COLO668 (cell line): Measurements from ENCODE around the gene NFATC2IP.
"Not testable (repeated sequence)": the region's sequence is repeated elsewhere in the genome, so short reads cannot be mapped to it uniquely, and the experiment has no call there.

Source experiments
- DNase-seq: peaks from one replicate; lab custom pipeline; 2025; ENCODE audit not compliant: unreplicated experiment; lab: John Stamatoyannopoulos, UW

The NFATC2IP gene

DNA sequence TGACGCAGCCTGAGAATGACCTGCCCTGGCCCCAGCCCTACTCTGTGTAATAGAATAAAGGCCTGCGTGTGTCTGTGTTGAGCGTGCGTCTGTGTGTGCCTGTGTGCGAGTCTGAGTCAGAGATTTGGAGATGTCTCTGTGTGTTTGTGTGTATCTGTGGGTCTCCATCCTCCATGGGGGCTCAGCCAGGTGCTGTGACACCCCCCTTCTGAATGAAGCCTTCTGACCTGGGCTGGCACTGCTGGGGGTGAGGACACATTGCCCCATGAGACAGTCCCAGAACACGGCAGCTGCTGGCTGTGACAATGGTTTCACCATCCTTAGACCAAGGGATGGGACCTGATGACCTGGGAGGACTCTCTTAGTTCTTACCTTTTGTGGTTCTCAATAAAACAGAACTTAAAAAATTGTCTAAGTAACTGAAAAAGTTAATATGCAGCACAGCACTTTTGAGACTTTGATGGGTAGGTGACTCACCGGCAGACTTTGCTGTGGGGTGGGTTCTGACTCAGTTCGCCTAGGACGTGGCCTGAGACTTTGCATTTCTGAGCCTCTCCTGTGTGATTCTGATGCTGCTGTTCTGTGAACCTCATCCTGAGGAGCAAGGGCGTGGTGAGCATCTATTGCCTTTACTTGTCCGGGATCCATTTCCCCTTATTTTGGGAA is 39.8 kb downstream of the NFATC2IP start:
- no peak for DNase-seq

DNA sequence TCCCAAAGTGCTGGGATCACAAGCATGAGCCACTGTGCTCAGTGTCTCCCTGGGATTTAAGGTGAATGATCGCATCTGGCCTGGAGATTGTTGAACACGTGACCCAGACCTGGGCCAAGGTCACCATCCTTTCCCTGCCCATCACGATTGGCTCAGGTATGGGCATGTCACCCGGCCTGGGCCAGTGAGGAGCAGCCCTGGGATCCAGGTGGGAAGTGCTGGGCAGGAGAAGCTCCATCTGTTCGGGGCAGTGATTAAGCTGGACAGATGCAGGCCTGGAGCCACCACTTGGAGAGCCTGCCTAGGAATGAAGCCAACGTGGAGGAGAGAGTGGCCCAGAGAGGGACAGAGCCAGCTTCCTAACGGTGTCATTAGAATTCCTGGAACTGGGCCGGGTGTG is 41.0 kb downstream of the NFATC2IP start:
- DNase-seq: no peak

GRCh38 chr16:28992496-28992895 is 41.8 kb downstream of the NFATC2IP start:
- DNase-seq: no peak

DNA sequence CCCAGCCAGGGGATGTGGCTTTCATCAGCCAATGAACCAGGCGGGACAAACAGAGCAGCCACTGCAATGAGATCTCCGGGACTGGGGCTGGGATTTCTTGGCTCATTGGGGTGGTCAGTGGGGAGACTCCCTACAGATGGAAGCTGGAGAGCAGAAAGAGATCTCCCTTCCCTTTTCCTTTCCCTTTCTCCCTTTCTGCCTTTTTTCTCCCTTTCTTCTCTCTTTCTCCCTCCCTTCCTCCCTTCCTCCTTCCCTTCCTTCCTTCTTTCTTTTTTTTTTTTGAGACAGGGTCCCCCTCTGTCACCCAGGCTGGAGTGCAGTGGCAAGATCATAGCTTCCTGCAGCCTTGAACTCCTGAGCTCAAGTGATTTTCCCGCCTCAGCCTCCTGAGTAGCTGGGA is 48.1 kb downstream of the NFATC2IP start:
- DNase-seq: no peak

DNA sequence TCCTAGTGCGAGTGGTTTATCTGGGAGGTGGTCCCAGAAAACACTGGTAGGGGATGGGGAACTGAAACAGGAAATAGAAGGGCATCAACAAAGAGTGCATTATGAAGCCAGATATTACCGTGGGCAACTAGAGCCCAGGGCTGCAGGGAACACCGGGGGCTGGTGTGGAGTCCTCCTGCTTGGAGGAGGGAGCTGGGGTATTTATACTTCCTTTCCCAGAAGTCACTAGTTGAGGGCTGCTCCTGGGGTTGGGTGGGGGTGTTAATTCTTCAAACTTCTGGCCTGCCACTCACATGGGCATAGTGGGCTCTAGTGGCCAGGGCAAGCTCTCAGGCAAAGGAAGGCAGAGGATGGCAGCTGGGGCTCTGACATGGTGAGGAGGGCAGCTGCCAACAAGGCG is 48.8 kb downstream of the NFATC2IP start:
- DNase-seq: no peak

- no peak for DNase-seq
Observed at GRCh38 chr16:29000019-29000418, 49.3 kb downstream of the NFATC2IP start.

- DNase-seq: not testable (repeated sequence)
Observed at GRCh38 chr16:29004496-29005139, 53.9 kb downstream of the NFATC2IP start.

DNA sequence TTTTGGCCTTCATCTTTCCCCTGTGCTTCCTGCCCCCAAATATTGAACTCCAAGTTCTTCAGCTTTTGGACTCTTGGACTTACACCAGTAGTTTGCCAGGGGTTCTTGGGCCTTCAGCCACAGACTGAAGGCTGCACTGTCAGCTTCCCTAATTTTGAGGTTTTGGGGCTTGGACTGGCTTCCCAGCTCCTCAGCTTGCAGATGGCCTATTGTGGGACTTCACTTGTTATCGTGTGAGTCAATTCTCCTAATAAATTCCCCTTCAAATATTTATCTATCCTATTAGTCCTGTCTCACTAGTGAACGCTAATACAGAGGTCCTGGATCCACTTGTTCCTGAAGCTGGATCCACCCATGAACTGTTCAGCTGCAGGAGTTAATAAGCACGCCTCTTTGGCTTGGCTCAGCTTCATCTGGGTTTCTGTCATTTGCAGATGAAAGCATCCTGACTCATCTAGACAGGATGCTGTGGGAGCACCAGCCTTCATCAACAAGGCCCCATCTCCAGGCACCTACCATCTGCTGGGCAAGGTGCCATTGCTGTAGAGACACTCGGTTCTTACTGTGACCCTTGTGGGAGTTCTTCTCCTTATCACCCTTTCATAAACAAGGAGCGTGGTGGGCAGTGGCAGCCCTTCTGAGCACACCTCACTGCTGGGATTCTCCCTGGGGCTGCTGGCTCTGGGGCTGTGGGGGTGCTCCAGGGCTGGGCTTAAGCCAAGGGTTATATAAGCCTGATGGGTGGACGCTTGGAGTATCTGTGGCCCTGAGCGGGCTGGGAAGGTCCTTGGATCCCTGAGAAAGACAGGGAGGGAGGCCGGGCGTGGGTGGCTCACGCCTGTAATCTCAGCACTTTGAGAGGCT is 57.2 kb downstream of the NFATC2IP start:
- DNase-seq: no peak

DNA sequence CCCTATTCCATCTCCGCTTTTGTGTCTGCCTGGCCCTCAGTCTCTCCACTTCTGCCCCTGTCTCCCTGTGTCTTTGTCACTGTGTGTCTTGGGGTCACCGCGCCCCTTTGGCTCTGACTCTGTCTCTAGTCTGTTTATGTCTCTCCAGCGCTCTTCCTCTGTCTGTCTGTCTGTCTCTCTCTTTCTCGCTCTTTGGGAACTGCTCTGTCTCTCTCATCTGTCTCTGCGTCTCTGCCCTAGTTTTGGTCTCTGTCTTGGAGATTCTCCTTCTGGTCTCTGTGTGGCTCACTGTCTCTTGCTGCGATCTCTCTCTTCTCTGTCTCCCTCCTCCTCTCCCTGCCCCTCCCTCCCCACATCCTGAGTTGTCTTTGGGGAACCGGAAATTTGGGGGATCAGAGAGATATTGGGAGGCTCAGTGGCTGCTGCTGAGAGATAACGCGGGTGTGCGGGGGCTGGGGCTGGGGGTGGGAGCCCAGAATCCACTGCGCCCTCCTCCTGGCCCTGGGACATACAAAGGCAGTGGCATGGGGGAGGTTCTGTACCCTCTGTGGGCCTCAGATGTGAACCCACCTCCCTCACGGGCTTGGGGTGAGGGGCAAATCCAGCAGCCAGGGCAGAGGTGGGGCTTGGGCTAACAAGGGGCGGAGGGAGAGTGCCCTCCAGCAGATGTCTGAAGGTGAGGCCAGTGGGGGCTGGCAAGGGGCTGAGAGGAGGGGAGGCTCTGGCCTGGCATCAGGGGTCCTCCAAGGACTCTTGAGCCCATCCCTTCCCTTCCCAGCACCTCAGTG is 58.5 kb downstream of the NFATC2IP start:
- DNase-seq: no peak

DNA sequence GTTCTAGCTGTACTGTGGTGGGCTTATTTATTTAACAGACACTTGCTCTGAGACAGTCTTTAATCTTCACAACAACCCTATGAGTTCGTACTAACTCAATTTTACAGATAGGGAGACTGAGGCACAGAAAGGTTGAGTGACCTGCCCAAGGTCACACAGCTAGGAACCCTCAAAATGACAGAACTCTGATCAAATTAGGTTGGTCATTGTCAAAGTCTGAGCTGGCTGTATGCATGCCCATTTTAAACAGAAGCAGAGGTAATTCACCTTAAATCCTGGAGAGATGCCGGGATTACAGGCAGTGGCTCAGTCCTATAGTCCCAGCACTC is 59.1 kb downstream of the NFATC2IP start:
- DNase-seq: no peak

DNA sequence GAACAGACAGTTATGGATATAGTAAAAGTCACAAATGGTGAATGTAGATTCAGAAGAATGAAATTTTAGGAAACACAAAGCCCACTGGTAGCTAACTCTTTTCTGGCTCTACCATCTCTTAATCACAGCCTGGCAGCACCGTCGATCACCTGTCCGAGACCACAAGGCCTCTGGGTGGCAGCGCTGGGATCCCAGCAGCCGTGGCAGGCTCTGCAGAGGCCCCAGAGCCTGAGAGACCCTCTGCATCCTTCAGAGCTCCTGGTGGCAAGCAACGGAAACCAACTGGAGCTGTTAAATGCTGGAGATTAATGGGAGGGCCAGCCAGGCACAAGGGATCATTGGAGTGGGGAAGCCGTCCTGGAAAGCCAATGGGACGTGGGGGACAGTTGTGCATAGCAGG is 60.4 kb downstream of the NFATC2IP start:
- no peak for DNase-seq

DNA sequence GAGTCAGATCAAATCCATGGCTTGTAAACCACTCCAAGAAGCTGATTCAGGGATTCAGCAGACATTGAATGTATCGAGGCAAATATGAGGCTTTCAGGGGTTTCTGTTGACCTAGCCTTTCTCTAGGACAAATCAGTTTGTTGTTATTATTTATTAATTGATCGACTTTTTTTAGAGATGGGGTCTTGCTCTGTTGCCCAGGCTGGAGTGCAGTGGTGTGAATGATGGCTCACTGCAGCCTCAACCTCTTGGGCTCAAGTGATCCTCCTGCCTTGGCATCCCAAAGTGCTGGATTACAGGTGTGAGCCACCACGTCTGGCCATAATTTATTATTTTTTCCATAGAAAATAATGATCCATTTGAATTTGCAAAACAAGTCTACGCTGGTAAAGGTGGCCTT is 61.1 kb downstream of the NFATC2IP start:
- no peak for DNase-seq

DNA sequence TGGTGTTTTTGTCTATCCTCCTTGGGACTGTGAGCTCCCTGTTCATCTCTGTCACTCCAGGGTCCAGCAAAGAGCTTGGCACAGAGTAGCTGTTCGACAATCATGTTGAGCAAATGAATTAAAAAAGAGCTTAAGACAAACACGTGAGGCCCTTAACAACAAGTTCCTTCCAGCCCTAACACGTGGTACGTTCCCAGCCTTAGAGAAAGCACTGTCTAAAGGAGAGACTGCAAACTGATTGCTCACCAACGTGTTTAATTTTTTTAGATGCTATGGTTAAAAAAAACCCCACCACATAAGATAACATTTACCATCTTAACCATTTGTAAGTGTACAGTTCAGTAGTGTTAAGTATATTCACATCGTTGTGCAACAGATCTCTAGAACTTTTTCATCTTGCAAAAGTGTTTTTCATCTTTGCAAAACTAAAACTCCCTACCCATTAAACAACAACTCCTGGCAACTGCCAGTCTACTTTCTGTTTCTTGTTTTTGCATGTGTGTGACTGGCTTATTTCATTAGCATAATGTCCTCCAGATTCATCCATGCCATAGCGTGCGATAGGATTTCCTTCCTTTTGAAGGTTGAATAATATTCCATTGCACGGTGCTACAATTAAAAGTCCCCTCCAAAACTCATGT is 62.3 kb downstream of the NFATC2IP start:
- DNase-seq: no peak

DNA sequence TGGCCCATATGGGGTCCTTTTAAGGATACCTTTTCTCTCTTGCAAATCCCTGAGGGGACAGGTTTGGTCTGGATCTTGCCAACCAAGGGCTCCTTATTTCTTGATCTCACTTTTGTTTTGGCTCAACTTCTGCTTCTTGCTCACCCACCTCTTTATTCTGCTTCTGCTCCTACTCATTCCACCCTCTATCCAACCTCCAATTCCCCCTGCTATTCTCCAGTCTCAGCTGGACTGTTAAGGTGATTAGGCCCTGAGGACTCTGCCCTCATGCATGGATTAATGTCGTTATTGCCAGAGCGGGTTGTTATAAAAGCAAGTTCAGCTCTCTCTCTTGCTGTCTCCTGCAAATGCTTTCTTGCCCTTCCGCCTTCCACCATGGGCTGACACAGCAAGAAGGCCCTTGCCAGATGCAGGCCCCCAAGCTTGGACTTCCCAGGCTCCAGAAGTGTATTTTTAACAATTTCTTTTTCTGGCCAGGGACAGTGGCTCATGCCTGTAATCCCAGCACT is 63.9 kb downstream of the NFATC2IP start:
- DNase-seq: no peak
